Mesendoderm (in vitro differentiated cells): ENCODE measurements around the gene QRFP.

ENCODE experiments used
- DNase-seq: peaks from one replicate; pipeline ENCODE4 v3.0.0; 2013
- H2AK5ac ChIP-seq: 2 replicates; pipeline ENCODE4 v1.6.1; 2013; ENCODE audit warnings: low read length, inconsistent platforms
- H2BK120ac ChIP-seq: 2 replicates; pipeline ENCODE4 v1.6.1; 2013; ENCODE audit warnings: low read depth, mild to moderate bottlenecking, low read length, moderate library complexity, mixed read lengths
- H2BK15ac ChIP-seq: replicated peaks from 2 replicates; pipeline ENCODE4 v1.6.1; 2013; ENCODE audit warnings: low read depth, mild to moderate bottlenecking, moderate library complexity
- H2BK5ac ChIP-seq: 2 replicates; pipeline ENCODE4 v1.6.1; 2013; ENCODE audit warnings: low read length, inconsistent platforms
- H3K18ac ChIP-seq: 2 replicates; pipeline ENCODE4 v1.6.1; 2013; ENCODE audit warnings: mild to moderate bottlenecking, low read length, mixed read lengths
- H3K23ac ChIP-seq: one replicate; pipeline ENCODE4 v1.6.1; 2013; ENCODE audit warnings: low read length
- H3K27ac ChIP-seq: 2 replicates; pipeline ENCODE4 v1.5.1; 2013; ENCODE audit warnings: low read depth, mild to moderate bottlenecking, inconsistent platforms, low read length, moderate library complexity
- H3K27me3 ChIP-seq: 2 replicates; pipeline ENCODE4 v1.6.1; 2013; ENCODE audit warnings: low read length, control low read depth, mild to moderate bottlenecking, inconsistent platforms; ENCODE audit not compliant: insufficient read depth, poor library complexity
- H3K36me3 ChIP-seq: 2 replicates; pipeline ENCODE4 v1.6.1; 2013; ENCODE audit warnings: low read length, inconsistent platforms; ENCODE audit not compliant: control insufficient read depth, insufficient read depth
- H3K4ac ChIP-seq: one replicate; pipeline ENCODE4 v1.6.1; 2013; ENCODE audit warnings: low read depth, mild to moderate bottlenecking, low read length, moderate library complexity
- H3K4me1 ChIP-seq: 2 replicates; pipeline ENCODE4 v1.6.1; 2013; ENCODE audit warnings: low read depth, low read length, inconsistent platforms; ENCODE audit not compliant: control insufficient read depth
- H3K4me2 ChIP-seq: 2 replicates; pipeline ENCODE4 v1.6.1; 2013; ENCODE audit warnings: low read length
- H3K4me3 ChIP-seq: 2 replicates; pipeline ENCODE4 v1.5.1; 2013; ENCODE audit warnings: mild to moderate bottlenecking, low read length
- H3K56ac ChIP-seq: one replicate; pipeline ENCODE4 v1.6.1; 2013; ENCODE audit warnings: low read length
- H3K79me1 ChIP-seq: 2 replicates; pipeline ENCODE4 v1.6.1; 2013; ENCODE audit warnings: low read length, inconsistent platforms
- H3K79me2 ChIP-seq: 2 replicates; pipeline ENCODE4 v1.6.1; 2013; ENCODE audit warnings: mild to moderate bottlenecking, low read length; ENCODE audit not compliant: control insufficient read depth, insufficient read depth
- H3K9ac ChIP-seq: 2 replicates; pipeline ENCODE4 v1.6.1; 2013; ENCODE audit warnings: low read length, inconsistent platforms
- H4K5ac ChIP-seq: one replicate; pipeline ENCODE4 v1.6.1; 2013; ENCODE audit warnings: low read length
- H4K8ac ChIP-seq: one replicate; pipeline ENCODE4 v1.6.1; 2013; ENCODE audit warnings: low read depth, mild to moderate bottlenecking, control low read depth, low read length, moderate library complexity
- WGBS: extraction: QIAGEN DNeasy Blood & Tissue Kit; methylation state at CpG from one replicate; pipeline ENCODE4 v1.1.7; 2013; ENCODE audit warnings: low lambda C conversion rate, missing lambda C conversion rate; ENCODE audit not compliant: insufficient coverage; ENCODE audit errors: extremely low coverage; 5-methylcytosine and 5-hydroxymethylcytosine counted together

QRFP gene

GRCh38 chr9:130938652-130939404, 42.2 kb upstream of the QRFP start, which contains the start of gene FIBCD1:
FIBCD1 (minus strand) TSS chr9:130939247; CDS start chr9:130938607, 640 bp downstream.
- no peaks in the 10 kb centered on the region for H3K79me1 ChIP-seq
- peak within 1 kb of the TSS; percentile 24 for H3K23ac ChIP-seq
- H2BK120ac ChIP-seq, result no peak within 1 kb of the TSS
- H3K79me2 ChIP-seq, result no peaks in the 10 kb centered on the region
- DNase-seq, result peak; percentile 67
- no peak within 1 kb of the TSS for H4K5ac ChIP-seq
- H3K27me3 ChIP-seq, result peaks cover 10% of the 10 kb centered on the region
- H3K36me3 ChIP-seq, result no peaks in the 10 kb centered on the region
- no peak within 1 kb of the TSS for H4K8ac ChIP-seq
- no peak within 1 kb of the TSS for H2AK5ac ChIP-seq
- WGBS, result no CpG with 5 or more reads among the region's 98 CpGs
- H3K56ac ChIP-seq, result peak within 1 kb of the TSS; percentile 80
- H3K4me1 ChIP-seq, result peaks cover 4% of the 10 kb centered on the region
- H3K9ac ChIP-seq, result peak within 1 kb of the TSS; percentile 69
- H3K4me3 ChIP-seq, result peak within 1 kb of the TSS; percentile 59
- no peak within 1 kb of the TSS for H2BK15ac ChIP-seq
- no peak within 1 kb of the TSS for H3K27ac ChIP-seq
- H2BK5ac ChIP-seq, result no peak within 1 kb of the TSS
- peak within 1 kb of the TSS; percentile 62 for H3K18ac ChIP-seq
- peak within 1 kb of the TSS; percentile 85 for H3K4me2 ChIP-seq
- H3K4ac ChIP-seq, result peak within 1 kb of the TSS; percentile 25

- no peak overlapping the region for H4K5ac ChIP-seq
- H3K27ac ChIP-seq, result no peak overlapping the region
- no peak overlapping the region for H2BK5ac ChIP-seq
- peak overlapping the region; percentile 45 for H2AK5ac ChIP-seq
- H3K79me1 ChIP-seq, result no peaks in the 10 kb centered on the region
- H2BK15ac ChIP-seq, result no peak overlapping the region
- WGBS, result no CpG with 5 or more reads among the region's 52 CpGs
- peak overlapping the region; percentile 80 for H3K56ac ChIP-seq
- no peak overlapping the region for H3K4ac ChIP-seq
- DNase-seq, result no peak
- H3K4me3 ChIP-seq, result peak overlapping the region; percentile 59
- H3K4me1 ChIP-seq, result peaks cover 4% of the 10 kb centered on the region
- peak overlapping the region; percentile 69 for H3K9ac ChIP-seq
- H3K23ac ChIP-seq, result no peak overlapping the region
- H3K27me3 ChIP-seq, result peaks cover 10% of the 10 kb centered on the region
- H3K36me3 ChIP-seq, result no peaks in the 10 kb centered on the region
- no peak overlapping the region for H4K8ac ChIP-seq
- no peak overlapping the region for H2BK120ac ChIP-seq
- H3K79me2 ChIP-seq, result no peaks in the 10 kb centered on the region
- peak overlapping the region; percentile 12 for H3K18ac ChIP-seq
- H3K4me2 ChIP-seq, result peak overlapping the region; percentile 61
These were observed 41.6 kb upstream of the QRFP start for GRCh38 chr9:130938184-130938651.

- H3K18ac ChIP-seq, result no peak overlapping the region
- no peaks in the 10 kb centered on the region for H3K36me3 ChIP-seq
- no peak overlapping the region for H4K8ac ChIP-seq
- peaks cover 6% of the 10 kb centered on the region for H3K4me1 ChIP-seq
- no peak overlapping the region for H3K4me3 ChIP-seq
- peak overlapping the region; percentile 80 for H3K56ac ChIP-seq
- WGBS, result no CpG with 5 or more reads among the region's 23 CpGs
- no peak overlapping the region for H3K4me2 ChIP-seq
- no peaks in the 10 kb centered on the region for H3K79me1 ChIP-seq
- DNase-seq, result no peak
- peak overlapping the region; percentile 45 for H2AK5ac ChIP-seq
- no peak overlapping the region for H2BK5ac ChIP-seq
- H3K9ac ChIP-seq, result no peak overlapping the region
- H3K23ac ChIP-seq, result peak overlapping the region; percentile 45
- no peaks in the 10 kb centered on the region for H3K79me2 ChIP-seq
- no peak overlapping the region for H4K5ac ChIP-seq
- H3K27me3 ChIP-seq, result peaks cover 10% of the 10 kb centered on the region
- H2BK120ac ChIP-seq, result no peak overlapping the region
- H3K4ac ChIP-seq, result no peak overlapping the region
- no peak overlapping the region for H3K27ac ChIP-seq
- no peak overlapping the region for H2BK15ac ChIP-seq
These were observed 40.8 kb upstream of the QRFP start for GRCh38 chr9:130937146-130938076.

GRCh38 chr9:130936285-130937117, 39.9 kb upstream of the QRFP start:
- no peak overlapping the region for H4K8ac ChIP-seq
- peaks cover 6% of the 10 kb centered on the region for H3K4me1 ChIP-seq
- peak overlapping the region; percentile 57 for H3K56ac ChIP-seq
- peak; percentile 94 for DNase-seq
- H3K79me1 ChIP-seq, result no peaks in the 10 kb centered on the region
- peaks cover 10% of the 10 kb centered on the region for H3K27me3 ChIP-seq
- no peaks in the 10 kb centered on the region for H3K36me3 ChIP-seq
- no peak overlapping the region for H2BK120ac ChIP-seq
- no peak overlapping the region for H3K4me3 ChIP-seq
- H3K79me2 ChIP-seq, result no peaks in the 10 kb centered on the region
- no peak overlapping the region for H3K27ac ChIP-seq
- H3K23ac ChIP-seq, result no peak overlapping the region
- H3K18ac ChIP-seq, result no peak overlapping the region
- no peak overlapping the region for H4K5ac ChIP-seq
- H3K4me2 ChIP-seq, result no peak overlapping the region
- no peak overlapping the region for H2AK5ac ChIP-seq
- H2BK5ac ChIP-seq, result no peak overlapping the region
- WGBS, result no CpG with 5 or more reads among the region's 12 CpGs
- H2BK15ac ChIP-seq, result no peak overlapping the region
- no peak overlapping the region for H3K4ac ChIP-seq
- H3K9ac ChIP-seq, result no peak overlapping the region

GRCh38 chr9:130935648-130936271, 39.1 kb upstream of the QRFP start:
- H4K5ac ChIP-seq, result no peak overlapping the region
- no peak overlapping the region for H3K23ac ChIP-seq
- no peak overlapping the region for H2BK5ac ChIP-seq
- no peaks in the 10 kb centered on the region for H3K79me1 ChIP-seq
- H3K9ac ChIP-seq, result no peak overlapping the region
- peaks cover 6% of the 10 kb centered on the region for H3K4me1 ChIP-seq
- H2BK15ac ChIP-seq, result no peak overlapping the region
- H4K8ac ChIP-seq, result no peak overlapping the region
- H3K36me3 ChIP-seq, result no peaks in the 10 kb centered on the region
- no CpG with 5 or more reads among the region's 13 CpGs for WGBS
- H3K4ac ChIP-seq, result no peak overlapping the region
- no peak for DNase-seq
- peaks cover 10% of the 10 kb centered on the region for H3K27me3 ChIP-seq
- H2AK5ac ChIP-seq, result no peak overlapping the region
- H3K56ac ChIP-seq, result peak overlapping the region; percentile 57
- H3K4me2 ChIP-seq, result no peak overlapping the region
- H3K27ac ChIP-seq, result no peak overlapping the region
- H2BK120ac ChIP-seq, result no peak overlapping the region
- H3K79me2 ChIP-seq, result no peaks in the 10 kb centered on the region
- no peak overlapping the region for H3K18ac ChIP-seq
- H3K4me3 ChIP-seq, result no peak overlapping the region
